Fibroblast of mammary gland (primary cell): Measurements from ENCODE around the gene CHP1.

Experiments
- DNase-seq: peaks from one replicate; pipeline ENCODE4 v3.0.0-alpha.2; 2010; ENCODE audit warnings: low read depth
- H3K4me3 ChIP-seq: 2 replicates; pipeline ENCODE4 v1.5.1; 2011; ENCODE audit warnings: low read depth, mild to moderate bottlenecking, low read length, moderate library complexity; ENCODE audit not compliant: control insufficient read depth
- TF ChIP-seq, protein P1 (sequence below): conservative IDR thresholded peaks from 2 replicates; pipeline ENCODE4 v1.5.1; 2011; ENCODE audit warnings: low read depth, low read length, inconsistent platforms; ENCODE audit not compliant: control insufficient read depth, insufficient read depth

Gene CHP1

DNA sequence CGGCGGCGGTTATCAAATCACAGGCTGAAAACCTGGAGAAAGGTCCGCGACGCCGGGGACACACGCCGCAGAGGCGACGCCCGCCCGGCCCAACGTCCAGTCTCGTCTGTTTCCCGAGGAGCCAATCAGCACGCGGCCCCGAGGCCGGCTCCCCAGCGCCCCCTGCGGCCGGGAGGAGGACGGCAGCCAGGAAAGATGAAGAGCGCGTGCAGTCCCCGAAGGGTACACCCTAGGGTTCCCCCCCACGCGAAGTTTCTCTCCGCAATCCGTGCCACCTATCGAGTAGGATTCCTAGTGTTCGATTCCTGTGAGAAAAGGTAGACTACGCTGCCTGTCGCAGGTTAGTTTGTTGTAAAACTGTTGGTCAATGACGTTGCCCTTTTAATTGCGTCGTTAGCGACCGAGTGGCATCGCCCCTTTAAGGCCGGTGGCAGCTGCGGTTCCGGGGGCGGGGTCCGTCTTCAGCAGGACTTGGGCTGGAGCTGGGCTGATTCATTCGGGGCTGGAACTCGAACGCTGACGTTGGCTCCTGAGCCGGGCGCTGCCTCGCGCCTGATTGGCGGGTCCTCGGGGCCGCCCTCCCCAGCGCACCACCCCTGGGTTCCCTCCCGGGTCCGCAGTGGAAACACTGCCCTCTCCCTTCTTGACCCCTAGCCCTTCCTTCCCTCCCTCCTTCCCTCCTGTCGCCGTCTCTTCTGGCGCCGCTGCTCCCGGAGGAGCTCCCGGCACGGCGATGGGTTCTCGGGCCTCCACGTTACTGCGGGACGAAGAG is at the start of gene CHP1, which contains the start of gene EXD1:
Gene CHP1 (plus strand): TSS at position 619 of the 772 bp plus-strand sequence. CDS start 115 bp downstream, at position 734.
Gene EXD1 (minus strand): TSS at position 108 of the 772 bp plus-strand sequence. CDS start 4,182 bp downstream, outside the sequence.
- TF ChIP-seq, protein P1, sequence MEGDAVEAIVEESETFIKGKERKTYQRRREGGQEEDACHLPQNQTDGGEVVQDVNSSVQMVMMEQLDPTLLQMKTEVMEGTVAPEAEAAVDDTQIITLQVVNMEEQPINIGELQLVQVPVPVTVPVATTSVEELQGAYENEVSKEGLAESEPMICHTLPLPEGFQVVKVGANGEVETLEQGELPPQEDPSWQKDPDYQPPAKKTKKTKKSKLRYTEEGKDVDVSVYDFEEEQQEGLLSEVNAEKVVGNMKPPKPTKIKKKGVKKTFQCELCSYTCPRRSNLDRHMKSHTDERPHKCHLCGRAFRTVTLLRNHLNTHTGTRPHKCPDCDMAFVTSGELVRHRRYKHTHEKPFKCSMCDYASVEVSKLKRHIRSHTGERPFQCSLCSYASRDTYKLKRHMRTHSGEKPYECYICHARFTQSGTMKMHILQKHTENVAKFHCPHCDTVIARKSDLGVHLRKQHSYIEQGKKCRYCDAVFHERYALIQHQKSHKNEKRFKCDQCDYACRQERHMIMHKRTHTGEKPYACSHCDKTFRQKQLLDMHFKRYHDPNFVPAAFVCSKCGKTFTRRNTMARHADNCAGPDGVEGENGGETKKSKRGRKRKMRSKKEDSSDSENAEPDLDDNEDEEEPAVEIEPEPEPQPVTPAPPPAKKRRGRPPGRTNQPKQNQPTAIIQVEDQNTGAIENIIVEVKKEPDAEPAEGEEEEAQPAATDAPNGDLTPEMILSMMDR: peak; percentile 73
- H3K4me3 ChIP-seq: peak within 1 kb of the TSS; percentile 93
- peak; percentile 97 for DNase-seq

DNA sequence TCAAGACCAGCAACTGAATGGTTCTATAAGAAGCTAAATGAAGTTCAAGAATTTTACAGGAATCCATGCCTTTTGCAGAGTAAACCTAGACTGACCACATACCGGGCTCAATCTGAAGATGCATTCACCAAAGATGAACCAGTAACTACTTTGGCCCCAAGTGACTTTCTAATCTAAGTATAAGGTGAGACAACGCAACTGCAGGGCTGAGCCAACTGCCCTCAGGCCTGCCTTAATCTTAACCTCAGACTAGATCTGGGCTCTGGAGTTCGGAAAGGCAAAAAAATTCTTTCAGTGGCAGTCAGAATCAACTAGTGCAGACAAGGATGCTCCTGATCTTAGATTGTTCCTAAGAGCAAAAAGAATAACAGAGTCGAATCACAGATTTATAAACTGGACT is 48.8 kb upstream of the CHP1 start:
- no peak overlapping the region for H3K4me3 ChIP-seq
- TF ChIP-seq, protein P1: no peak
- DNase-seq: no peak

DNA sequence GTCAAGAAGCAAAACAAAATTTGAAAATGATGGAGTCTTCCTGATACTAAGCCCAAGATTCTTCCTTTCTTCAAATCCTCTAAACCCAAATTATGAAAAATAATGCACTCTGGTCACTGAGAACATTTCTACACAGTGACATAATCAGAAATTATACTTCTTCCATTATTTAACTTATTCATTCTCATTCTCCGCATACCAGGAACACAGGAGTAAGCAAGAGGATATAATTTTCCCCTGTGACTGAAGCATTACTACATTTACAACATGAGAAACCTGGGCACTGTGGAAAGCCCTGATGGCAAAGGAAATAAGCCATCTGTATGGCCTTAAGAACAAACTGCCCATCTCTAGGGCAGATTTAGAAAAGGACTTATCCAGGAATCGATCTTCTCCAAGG is 47.5 kb upstream of the CHP1 start:
- TF ChIP-seq, protein P1: no peak
- no peak overlapping the region for H3K4me3 ChIP-seq
- DNase-seq: no peak

DNA sequence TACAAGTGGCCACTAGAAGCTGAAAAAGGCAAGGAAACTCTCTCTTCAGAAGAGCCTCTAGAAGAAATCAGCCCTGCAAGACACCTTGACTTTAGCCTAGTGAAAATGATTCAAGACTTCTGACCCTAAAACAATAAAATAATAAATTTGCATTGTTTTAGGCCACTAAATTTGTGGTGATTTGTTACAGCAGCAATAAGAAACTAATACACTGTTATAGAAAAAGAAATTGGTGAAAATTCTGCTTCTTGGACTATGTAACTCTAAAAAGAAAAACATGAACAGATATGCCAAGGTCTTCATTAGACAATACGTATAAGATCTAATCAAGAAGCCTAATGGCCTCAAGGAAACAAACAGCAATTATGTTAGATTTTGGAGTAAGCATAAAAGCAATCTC is 36.6 kb upstream of the CHP1 start:
- TF ChIP-seq, protein P1: no peak
- DNase-seq: no peak
- no peak overlapping the region for H3K4me3 ChIP-seq

DNA sequence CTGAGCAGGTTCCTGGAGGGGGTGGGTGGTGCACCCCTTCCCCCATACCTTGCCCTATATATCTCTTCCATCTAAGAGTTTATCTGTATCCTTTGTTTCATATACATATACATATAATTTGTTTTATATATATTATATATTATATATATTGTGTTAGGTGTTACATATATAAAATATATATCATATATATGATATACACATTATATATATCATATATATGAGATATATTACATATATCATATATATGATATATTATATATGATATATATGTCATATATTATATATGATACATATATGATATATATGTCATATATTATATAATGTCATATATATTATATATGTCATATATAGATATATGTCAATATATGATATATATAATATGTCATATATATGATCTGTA is 31.6 kb upstream of the CHP1 start:
- H3K4me3 ChIP-seq: no peak overlapping the region
- DNase-seq: no peak
- TF ChIP-seq, protein P1: no peak

DNA sequence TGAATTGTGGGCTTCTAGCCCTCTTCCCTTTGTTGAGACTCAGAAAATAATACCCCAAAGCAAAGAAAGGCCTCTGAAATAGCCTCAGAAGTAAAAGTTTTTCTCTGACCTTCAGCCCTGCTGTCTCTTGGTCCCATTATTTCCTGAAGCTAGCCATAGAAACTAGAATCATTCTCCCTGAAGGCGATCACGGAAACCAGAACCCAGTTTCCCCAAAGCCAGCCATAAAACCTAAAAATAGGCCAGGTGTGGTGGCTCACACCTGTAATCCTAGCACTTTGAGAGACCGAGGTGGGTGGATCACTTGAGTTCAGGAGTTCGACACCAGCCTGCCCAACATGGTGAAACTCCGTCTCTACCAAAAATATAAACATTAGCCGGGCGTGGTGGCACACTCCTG is 27.7 kb upstream of the CHP1 start:
- TF ChIP-seq, protein P1: no peak
- H3K4me3 ChIP-seq: no peak overlapping the region
- no peak for DNase-seq

DNA sequence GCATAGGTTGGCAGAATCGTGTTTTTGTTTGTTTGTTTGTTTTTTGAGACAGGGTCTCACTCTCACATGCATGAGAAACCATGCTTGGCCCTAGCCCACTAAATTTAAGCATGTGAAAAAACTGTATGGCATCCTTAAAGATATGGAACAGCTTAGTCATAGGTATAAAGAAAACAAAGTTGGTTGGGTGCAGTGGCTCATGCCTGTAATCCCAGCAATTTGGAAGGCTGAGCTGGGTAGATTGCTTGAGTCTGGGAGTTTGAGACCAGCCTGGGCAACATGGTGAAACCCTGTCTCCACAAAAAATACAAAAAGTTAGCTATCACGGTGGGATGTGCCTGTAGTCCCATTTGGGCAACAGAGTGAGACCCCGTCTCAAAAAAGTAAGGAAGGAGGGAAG is 25.8 kb upstream of the CHP1 start:
- peak; percentile 7 for DNase-seq
- TF ChIP-seq, protein P1: no peak
- no peak overlapping the region for H3K4me3 ChIP-seq
